IPS DF 19.7 (cell line): Measurements from ENCODE around the gene BTBD3.

ENCODE experiments used
- DNase-seq: peaks from one replicate; pipeline ENCODE4 v3.0.0-alpha.2; 2013; ENCODE audit warnings: low read depth, low spot score

Gene BTBD3

GRCh38 chr20:11966186-11966585 is 48.5 kb downstream of the BTBD3 start:
- no peak for DNase-seq

DNA sequence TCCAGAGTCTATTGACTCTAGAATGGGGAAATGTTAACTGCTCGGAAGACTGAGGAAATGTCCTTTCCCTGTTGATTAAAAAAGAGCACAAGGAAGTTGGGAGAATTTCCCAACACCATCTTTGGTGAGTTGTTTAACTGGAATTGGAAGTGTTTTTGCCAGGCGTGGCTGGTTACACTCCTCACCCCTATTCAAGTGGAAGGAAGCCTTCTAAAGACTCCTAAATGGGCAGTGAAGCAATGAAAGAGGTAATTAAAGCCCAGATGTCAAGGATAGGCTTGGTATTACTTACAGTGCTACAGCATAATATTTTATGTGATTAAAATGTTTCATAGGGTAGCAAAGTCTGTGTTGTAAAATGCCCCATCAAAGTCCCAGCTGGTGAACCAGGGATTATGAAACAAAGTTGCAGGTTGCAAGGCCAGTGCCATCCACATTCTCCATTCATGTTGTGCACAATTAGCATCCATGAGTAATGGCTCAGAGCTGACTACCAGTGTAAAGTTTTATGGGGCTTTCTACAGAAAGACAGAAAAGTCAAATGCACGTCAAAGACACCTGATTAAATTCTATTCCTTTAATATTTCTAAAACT is 52.6 kb downstream of the BTBD3 start:
- DNase-seq = no peak

- DNase-seq = no peak
Observed at GRCh38 chr20:11972478-11972877, 54.8 kb downstream of the BTBD3 start.
